ENCODE results near the gene VAC14. TPM values are rescaled to one million over a fixed set of nuclear protein-coding genes. Genes with fewer than 3 reads are reported as not detected.

The VAC14 gene
- total and polyA plus RNA-seq, 2 of the 8 experiments (the other 6 are each of a cell fraction or from before 2014, with no cell fraction given): 56.0 to 108 TPM

DNA sequence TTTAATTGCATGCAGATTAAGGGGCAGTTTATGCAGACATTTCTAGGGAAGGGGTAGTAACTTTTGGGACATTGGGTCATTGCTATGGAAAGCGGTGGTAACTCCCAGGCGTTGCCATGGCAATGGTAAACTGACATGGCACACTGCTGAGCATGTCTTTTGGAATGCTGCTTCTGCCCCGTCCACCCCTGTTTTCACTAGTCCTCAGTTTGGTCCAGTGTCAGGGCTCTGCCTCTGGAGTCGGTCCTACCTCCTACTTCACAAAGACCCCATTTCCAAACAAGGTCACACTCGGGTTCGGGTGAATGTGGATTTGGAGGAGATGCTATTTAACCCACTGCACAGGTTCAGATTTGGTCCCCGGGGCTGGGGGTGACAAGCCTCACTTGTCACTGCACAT, 151.7 kb downstream of the VAC14 start:
- H3K9ac ChIP-seq (replicated peaks in 1 of 4; ENCODE audit: extremely low read depth in 1 of 4, low read depth in 3 of 4, low read length in 3 of 4): no peak overlapping the region
- H3K4me2 ChIP-seq (ENCODE audit: insufficient read depth in 1 of 2, low read depth in 2 of 2, low read length in 2 of 2): no peak overlapping the region
- no peak overlapping the region for H4K91ac ChIP-seq (replicated peaks; ENCODE audit: insufficient read length, low read length)
- no peak overlapping the region; a peak in 1 of 8 replicates for H3K4me3 ChIP-seq (ENCODE audit: extremely low read depth in 1 of 4, insufficient read depth in 2 of 4, low read depth in 3 of 4, low read length in 4 of 4)
- no peak overlapping the region for H2AFZ ChIP-seq (ENCODE audit: low read length)
- no peaks in the 10 kb centered on the region for H3K79me1 ChIP-seq (ENCODE audit: low read depth, low read length)
- no peaks in the 10 kb centered on the region; a peak in 2 of 7 replicates for H3K27me3 ChIP-seq (replicated peaks in 1 of 4; ENCODE audit: control insufficient read depth in 3 of 4, extremely low read depth in 1 of 4, insufficient read depth in 3 of 4, low read length in 3 of 4)
- H3K4me1 ChIP-seq (replicated peaks in 1 of 4; ENCODE audit: control insufficient read depth in 3 of 4, insufficient read depth in 4 of 4, low read length in 3 of 4): peaks cover 0 to 3% (median 0%) of the 10 kb centered on the region in 4 experiments; a peak in 2 of 7 replicates
- no peak overlapping the region for H3K23ac ChIP-seq (ENCODE audit: insufficient read length)
- H3K79me2 ChIP-seq (ENCODE audit: control insufficient read depth in 1 of 2, insufficient read depth in 2 of 2, low read length in 2 of 2): no peaks in the 10 kb centered on the region
- H3K14ac ChIP-seq (ENCODE audit: insufficient read length): no peak overlapping the region
- CTCF ChIA-PET (ENCODE audit: partially characterized antibody): interaction anchor here (0.6 to 1.7 kb wide), 5 partner anchors 9 to 397 kb away, joined by 3 to 5 read pairs (median 3); no protein-coding TSS in a partner anchor
- no peaks in the 10 kb centered on the region for H3K36me3 ChIP-seq (ENCODE audit: control insufficient read depth in 2 of 4, insufficient read depth in 4 of 4, low read length in 3 of 4)
- H4K20me1 ChIP-seq (replicated peaks in 1 of 2; ENCODE audit: control insufficient read depth in 1 of 2, insufficient read depth in 2 of 2, low read length in 2 of 2): peaks cover 0 to under 1% of the 10 kb centered on the region in 2 experiments
- no peak overlapping the region for H4K8ac ChIP-seq (ENCODE audit: extremely low read depth, insufficient read depth, low read length)
- DNase-seq (ENCODE audit: low read depth in 1 of 2, low spot score in 2 of 2) (no peak), FAIRE-seq (no peak)
- no peak overlapping the region for H3K56ac ChIP-seq (replicated peaks; ENCODE audit: insufficient read length, low read depth, low read length)
- H3K4ac ChIP-seq (replicated peaks; ENCODE audit: insufficient read length, low read depth, low read length): no peak overlapping the region
- H3K23me2 ChIP-seq (ENCODE audit: low read depth, low read length): no peaks in the 10 kb centered on the region; the same call in 1 of the 2 replicates
- no peak overlapping the region for H3K27ac ChIP-seq (ENCODE audit: low read depth, low read length)
- no peaks in the 10 kb centered on the region; a peak in 1 of 4 replicates for H3K9me3 ChIP-seq (ENCODE audit: insufficient read depth in 2 of 2, low read depth in 1 of 2, low read length in 1 of 2)
- H2BK12ac ChIP-seq (ENCODE audit: low read depth, low read length): no peak overlapping the region
- no peak overlapping the region for H2BK120ac ChIP-seq (replicated peaks; ENCODE audit: low read depth, low read length)
- no peak overlapping the region for H2AK5ac ChIP-seq (ENCODE audit: low read depth, low read length)
- POLR2A ChIA-PET (ENCODE audit: partially characterized antibody): interaction anchor here (0.6 to 1.3 kb wide), 3 partner anchors 9 to 39 kb away, joined by 3 to 4 read pairs (median 3); no protein-coding TSS in a partner anchor
- H3K18ac ChIP-seq (ENCODE audit: extremely low read depth, low read length): no peak overlapping the region
- 98% methylated on average over 7 of the region's 7 CpGs; no CpG with 5 or more reads in 1 of the 2 experiments for WGBS, 2 experiments (ENCODE audit: extremely low coverage in 1 of 2, insufficient coverage in 1 of 2, insufficient read length in 1 of 2, insufficient replicate concordance in 2 of 2, low coverage in 1 of 2, low lambda C conversion rate in 2 of 2, missing lambda C conversion rate in 1 of 2)
- H2BK5ac ChIP-seq (ENCODE audit: low read depth, low read length): no peak overlapping the region
- H2BK15ac ChIP-seq (ENCODE audit: low read length): no peak overlapping the region
- H2BK20ac ChIP-seq (ENCODE audit: low read length): no peak overlapping the region
- H4K5ac ChIP-seq (ENCODE audit: insufficient read length, low read depth, low read length): no peak overlapping the region
- TF ChIP-seq TCF12 (IDR thresholded peaks at IDR 0.05; ENCODE audit: low read depth, low read length): no peak
- no peak for TF ChIP-seq SRF (IDR thresholded peaks at IDR 0.05; ENCODE audit: low read depth, low read length)
- TF ChIP-seq TEAD4 (IDR thresholded peaks at IDR 0.05; ENCODE audit: low read depth, low read length): no peak
- no peak for TF ChIP-seq CBX8 (IDR thresholded peaks at IDR 0.05; ENCODE audit: borderline replicate concordance, low read depth, low read length)
- no peak for TF ChIP-seq KDM1A (IDR thresholded peaks at IDR 0.05; ENCODE audit: borderline replicate concordance, low read length)
- no peak for TF ChIP-seq HDAC2 (IDR thresholded peaks at IDR 0.05; ENCODE audit: borderline replicate concordance in 1 of 2, low read depth in 2 of 2, low read length in 2 of 2)
- no peak for TF ChIP-seq SP4 (IDR thresholded peaks at IDR 0.05; ENCODE audit: low read length)
- TF ChIP-seq, protein P1, sequence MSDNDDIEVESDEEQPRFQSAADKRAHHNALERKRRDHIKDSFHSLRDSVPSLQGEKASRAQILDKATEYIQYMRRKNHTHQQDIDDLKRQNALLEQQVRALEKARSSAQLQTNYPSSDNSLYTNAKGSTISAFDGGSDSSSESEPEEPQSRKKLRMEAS (IDR thresholded peaks at IDR 0.05): no peak
- no peak for TF ChIP-seq POLR2AphosphoS5 (IDR thresholded peaks at IDR 0.05; ENCODE audit: low read depth, low read length)
- TF ChIP-seq, protein P2, sequence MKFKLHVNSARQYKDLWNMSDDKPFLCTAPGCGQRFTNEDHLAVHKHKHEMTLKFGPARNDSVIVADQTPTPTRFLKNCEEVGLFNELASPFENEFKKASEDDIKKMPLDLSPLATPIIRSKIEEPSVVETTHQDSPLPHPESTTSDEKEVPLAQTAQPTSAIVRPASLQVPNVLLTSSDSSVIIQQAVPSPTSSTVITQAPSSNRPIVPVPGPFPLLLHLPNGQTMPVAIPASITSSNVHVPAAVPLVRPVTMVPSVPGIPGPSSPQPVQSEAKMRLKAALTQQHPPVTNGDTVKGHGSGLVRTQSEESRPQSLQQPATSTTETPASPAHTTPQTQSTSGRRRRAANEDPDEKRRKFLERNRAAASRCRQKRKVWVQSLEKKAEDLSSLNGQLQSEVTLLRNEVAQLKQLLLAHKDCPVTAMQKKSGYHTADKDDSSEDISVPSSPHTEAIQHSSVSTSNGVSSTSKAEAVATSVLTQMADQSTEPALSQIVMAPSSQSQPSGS (IDR thresholded peaks at IDR 0.05; ENCODE audit: low read length): no peak
- TF ChIP-seq YY1 (IDR thresholded peaks at IDR 0.05; ENCODE audit: low read depth, low read length): no peak
- no peak for TF ChIP-seq GTF2F1 (IDR thresholded peaks at IDR 0.05; ENCODE audit: borderline replicate concordance, low read depth, low read length)
